ENCODE results near the gene CPN2.

Gene CPN2

DNA sequence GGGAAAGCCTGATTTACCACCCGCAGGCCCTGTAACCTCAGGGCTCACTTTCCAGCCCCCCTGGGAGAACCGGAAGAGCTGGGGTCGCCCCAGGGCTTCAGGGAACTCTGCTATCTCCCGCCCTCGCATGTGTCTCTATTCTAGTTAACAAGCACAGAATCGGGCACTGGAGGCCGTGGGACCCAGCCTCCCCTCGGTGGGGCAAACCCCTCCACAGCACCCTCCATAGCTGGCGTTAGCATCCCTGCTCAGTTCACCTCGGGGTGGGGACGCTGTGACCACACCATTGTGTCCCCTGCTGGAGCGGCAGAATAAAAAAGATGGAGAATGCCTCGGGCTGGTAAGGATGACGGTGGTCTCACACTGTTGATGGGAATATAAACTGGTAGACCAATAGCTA is 21.9 kb upstream of the CPN2 start:
- Histone ChIP-seq H3K4me2 (ENCODE audit: low read depth, low read length, poor library complexity, severe bottlenecking) (no peak overlapping the region), H3K27me3 (ENCODE audit: insufficient read depth, low read length, poor library complexity, severe bottlenecking) (no peaks in the 10 kb centered on the region), H4K20me1 (ENCODE audit: insufficient read depth, low read length, poor library complexity, severe bottlenecking) (no peaks in the 10 kb centered on the region), H3K36me3 (ENCODE audit: insufficient read depth, low read length) (no peaks in the 10 kb centered on the region), H3K4me3 (ENCODE audit: low read length, poor library complexity, severe bottlenecking) (no peak overlapping the region), H3K4me1 (ENCODE audit: insufficient read depth, low read length, poor library complexity, severe bottlenecking) (no peaks in the 10 kb centered on the region), H3K79me2 (ENCODE audit: insufficient read depth, low read length) (no peaks in the 10 kb centered on the region), H3F3A (ENCODE audit: low read depth) (no peaks in the 10 kb centered on the region), H3K9ac (ENCODE audit: low read depth, low read length, poor library complexity, severe bottlenecking) (no peak overlapping the region), H3K9me3 (ENCODE audit: insufficient read depth, low read depth, low read length) (no peaks in the 10 kb centered on the region), H2AFZ (ENCODE audit: low read length) (no peak overlapping the region), H3K9me2 (replicated peaks; ENCODE audit: low read depth, low read length) (no peaks in the 10 kb centered on the region)
- TF ChIP-seq EZH2phosphoT487 (IDR thresholded peaks at IDR 0.05; ENCODE audit: borderline replicate concordance) = no peak
- TF ChIP-seq CTCF (conservative IDR thresholded peaks at IDR 0.05; ENCODE audit: low read length) = no peak

- TF ChIP-seq EZH2phosphoT487 (IDR thresholded peaks at IDR 0.05; ENCODE audit: borderline replicate concordance) (no peak), CTCF (conservative IDR thresholded peaks at IDR 0.05; ENCODE audit: low read length) (no peak)
- no peaks in the 10 kb centered on the region for H3K9me2 ChIP-seq (replicated peaks; ENCODE audit: low read depth, low read length)
- no peaks in the 10 kb centered on the region for H3K27me3 ChIP-seq (ENCODE audit: insufficient read depth, low read length, poor library complexity, severe bottlenecking)
- H2AFZ ChIP-seq (ENCODE audit: low read length) = no peak overlapping the region
- H3K4me1 ChIP-seq (ENCODE audit: insufficient read depth, low read length, poor library complexity, severe bottlenecking) = no peaks in the 10 kb centered on the region
- H3K9ac ChIP-seq (ENCODE audit: low read depth, low read length, poor library complexity, severe bottlenecking) = no peak overlapping the region
- H3K9me3 ChIP-seq (ENCODE audit: insufficient read depth, low read depth, low read length) = no peaks in the 10 kb centered on the region
- no peak overlapping the region for H3K4me2 ChIP-seq (ENCODE audit: low read depth, low read length, poor library complexity, severe bottlenecking)
- no peaks in the 10 kb centered on the region for H4K20me1 ChIP-seq (ENCODE audit: insufficient read depth, low read length, poor library complexity, severe bottlenecking)
- H3F3A ChIP-seq (ENCODE audit: low read depth) = no peaks in the 10 kb centered on the region
- H3K36me3 ChIP-seq (ENCODE audit: insufficient read depth, low read length) = no peaks in the 10 kb centered on the region
- no peak overlapping the region for H3K4me3 ChIP-seq (ENCODE audit: low read length, poor library complexity, severe bottlenecking)
- H3K79me2 ChIP-seq (ENCODE audit: insufficient read depth, low read length) = no peaks in the 10 kb centered on the region
Observed at GRCh38 chr3:194370753-194371152, 19.6 kb upstream of the CPN2 start.

DNA sequence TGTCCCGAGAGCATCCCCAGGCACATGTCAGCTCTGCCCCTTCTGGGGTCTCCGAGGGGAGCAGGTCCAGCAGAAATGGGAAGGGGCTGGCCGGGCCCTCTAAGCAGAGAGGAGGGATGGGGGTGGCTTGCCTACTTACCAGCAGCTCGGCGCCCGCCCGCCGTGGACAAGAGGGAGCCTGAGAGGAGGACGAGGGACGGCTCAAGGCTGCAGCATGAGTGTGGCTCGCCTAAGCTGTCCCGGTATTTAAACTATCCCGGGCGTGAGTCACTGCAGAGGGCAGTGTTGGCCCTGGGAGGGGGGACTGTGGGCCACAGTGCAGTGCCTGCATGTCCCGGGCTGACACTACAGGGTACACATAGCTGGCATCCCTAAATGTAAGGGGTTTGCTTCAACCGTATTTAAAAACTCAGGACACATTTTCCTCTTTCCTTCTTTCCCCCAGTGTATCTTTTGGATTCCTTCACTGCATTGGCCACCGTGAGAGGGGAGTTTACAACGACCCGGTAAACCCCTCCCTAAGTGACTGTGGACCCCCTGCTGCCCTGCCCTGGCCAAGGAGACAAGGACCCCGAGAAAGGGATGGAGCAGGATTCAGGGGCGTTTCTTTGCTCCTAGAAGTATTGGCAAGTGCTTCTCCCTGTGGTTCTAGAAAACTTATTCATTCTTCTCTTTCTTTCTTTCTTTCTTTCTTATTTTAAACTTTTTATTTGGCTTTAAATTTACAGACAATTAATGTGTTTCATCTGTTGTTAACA is 18.6 kb upstream of the CPN2 start, which contains the start of gene LRRC15:
Gene LRRC15, minus strand, starts transcription at position 222 of the 758 bp plus-strand sequence. CDS start 8,700 bp downstream, outside the sequence.
- H3K4me3 ChIP-seq (ENCODE audit: low read length, poor library complexity, severe bottlenecking) = no peak within 1 kb of the TSS
- no peaks in the 10 kb centered on the region for H3K36me3 ChIP-seq (ENCODE audit: insufficient read depth, low read length)
- H4K20me1 ChIP-seq (ENCODE audit: insufficient read depth, low read length, poor library complexity, severe bottlenecking) = no peaks in the 10 kb centered on the region
- no peaks in the 10 kb centered on the region for H3K79me2 ChIP-seq (ENCODE audit: insufficient read depth, low read length)
- no peak for TF ChIP-seq EZH2phosphoT487 (IDR thresholded peaks at IDR 0.05; ENCODE audit: borderline replicate concordance)
- no peak for TF ChIP-seq CTCF (conservative IDR thresholded peaks at IDR 0.05; ENCODE audit: low read length)
- H3F3A ChIP-seq (ENCODE audit: low read depth) = no peaks in the 10 kb centered on the region
- H3K27me3 ChIP-seq (ENCODE audit: insufficient read depth, low read length, poor library complexity, severe bottlenecking) = no peaks in the 10 kb centered on the region
- no peak within 1 kb of the TSS for H2AFZ ChIP-seq (ENCODE audit: low read length)
- H3K9ac ChIP-seq (ENCODE audit: low read depth, low read length, poor library complexity, severe bottlenecking) = no peak within 1 kb of the TSS
- no peaks in the 10 kb centered on the region for H3K9me2 ChIP-seq (replicated peaks; ENCODE audit: low read depth, low read length)
- H3K4me1 ChIP-seq (ENCODE audit: insufficient read depth, low read length, poor library complexity, severe bottlenecking) = no peaks in the 10 kb centered on the region
- no peak within 1 kb of the TSS for H3K4me2 ChIP-seq (ENCODE audit: low read depth, low read length, poor library complexity, severe bottlenecking)
- H3K9me3 ChIP-seq (ENCODE audit: insufficient read depth, low read depth, low read length) = no peaks in the 10 kb centered on the region
